AG04449 (cell line): ENCODE data around the gene HEATR5A.
"Not testable (repeated sequence)": the region's sequence is repeated elsewhere in the genome, so short reads cannot be mapped to it uniquely, and the experiment has no call there.

ENCODE experiments used
- CTCF ChIA-PET: fragments of 350-600 bp; formaldehyde crosslinking; extraction: SDS; loops from one replicate; lab custom pipeline; 2021; ENCODE audit warnings: antibody characterized with exemption; lab: Yijun Ruan, JAX
- POLR2A ChIA-PET: fragments of 400-600, 350-600 bp; formaldehyde crosslinking; extraction: SDS; loops from one replicate; lab custom pipeline; 2020; ENCODE audit warnings: antibody characterized with exemption, inconsistent platforms; lab: Yijun Ruan, JAX
- DNase-seq: peaks from one replicate; pipeline ENCODE4 v3.0.0-alpha.2; 2010; ENCODE audit warnings: low read depth, low spot score
- H3K4me3 ChIP-seq: 2 replicates; pipeline ENCODE4 v1.5.1; 2011; ENCODE audit warnings: low read depth, mild to moderate bottlenecking, control low read depth, low read length
- TF ChIP-seq, protein P1 (sequence below): IDR thresholded peaks from one replicate; pipeline ENCODE4 v1.5.1; 2011; ENCODE audit warnings: mild to moderate bottlenecking, moderate library complexity, low read length, control low read depth, inconsistent platforms; ENCODE audit not compliant: insufficient read depth; ENCODE audit errors: missing control alignments

HEATR5A gene

DNA sequence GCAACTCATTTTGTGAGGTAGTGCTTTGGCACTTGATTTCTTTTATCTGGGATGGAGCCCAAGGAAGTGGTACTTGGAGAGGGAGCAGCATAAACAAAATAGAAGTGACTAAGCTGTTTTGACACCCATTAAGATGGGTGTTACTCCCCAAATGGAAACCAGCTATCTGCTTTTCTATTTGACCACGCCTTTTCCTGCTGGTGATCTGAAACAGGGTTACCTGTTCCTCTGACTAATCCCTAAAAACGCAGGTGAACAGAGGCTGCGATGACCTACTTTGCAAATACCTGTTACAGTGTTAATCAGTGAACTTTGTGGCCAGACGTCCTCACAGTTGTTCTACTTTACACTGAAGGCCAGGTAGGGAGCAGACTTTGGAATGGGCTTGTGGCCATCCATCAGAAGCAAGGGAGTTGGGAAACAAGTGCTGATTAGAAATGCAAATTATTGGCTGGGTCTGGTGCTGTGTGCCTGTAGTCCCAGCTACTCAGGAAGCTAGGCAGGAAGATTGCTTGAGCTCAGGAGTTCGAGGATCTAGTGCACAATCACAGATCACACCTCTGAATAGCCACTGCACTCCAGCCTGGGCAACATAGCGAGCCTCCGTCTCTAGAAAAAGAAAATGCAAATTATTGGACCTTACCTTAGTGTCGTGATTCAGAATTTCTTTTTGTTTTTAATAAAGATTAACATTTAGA lies 154.5 kb downstream of the HEATR5A start:
- DNase-seq, result no peak
- ChIA-PET POLR2A (no interaction called here), CTCF (interaction anchor here (0.7 to 0.8 kb wide), 2 partner anchors 9 to 57 kb away, joined by 3 read pairs; no protein-coding TSS in a partner anchor)
- no peak overlapping the region for H3K4me3 ChIP-seq
- TF ChIP-seq, protein P1, sequence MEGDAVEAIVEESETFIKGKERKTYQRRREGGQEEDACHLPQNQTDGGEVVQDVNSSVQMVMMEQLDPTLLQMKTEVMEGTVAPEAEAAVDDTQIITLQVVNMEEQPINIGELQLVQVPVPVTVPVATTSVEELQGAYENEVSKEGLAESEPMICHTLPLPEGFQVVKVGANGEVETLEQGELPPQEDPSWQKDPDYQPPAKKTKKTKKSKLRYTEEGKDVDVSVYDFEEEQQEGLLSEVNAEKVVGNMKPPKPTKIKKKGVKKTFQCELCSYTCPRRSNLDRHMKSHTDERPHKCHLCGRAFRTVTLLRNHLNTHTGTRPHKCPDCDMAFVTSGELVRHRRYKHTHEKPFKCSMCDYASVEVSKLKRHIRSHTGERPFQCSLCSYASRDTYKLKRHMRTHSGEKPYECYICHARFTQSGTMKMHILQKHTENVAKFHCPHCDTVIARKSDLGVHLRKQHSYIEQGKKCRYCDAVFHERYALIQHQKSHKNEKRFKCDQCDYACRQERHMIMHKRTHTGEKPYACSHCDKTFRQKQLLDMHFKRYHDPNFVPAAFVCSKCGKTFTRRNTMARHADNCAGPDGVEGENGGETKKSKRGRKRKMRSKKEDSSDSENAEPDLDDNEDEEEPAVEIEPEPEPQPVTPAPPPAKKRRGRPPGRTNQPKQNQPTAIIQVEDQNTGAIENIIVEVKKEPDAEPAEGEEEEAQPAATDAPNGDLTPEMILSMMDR, result no peak

DNA sequence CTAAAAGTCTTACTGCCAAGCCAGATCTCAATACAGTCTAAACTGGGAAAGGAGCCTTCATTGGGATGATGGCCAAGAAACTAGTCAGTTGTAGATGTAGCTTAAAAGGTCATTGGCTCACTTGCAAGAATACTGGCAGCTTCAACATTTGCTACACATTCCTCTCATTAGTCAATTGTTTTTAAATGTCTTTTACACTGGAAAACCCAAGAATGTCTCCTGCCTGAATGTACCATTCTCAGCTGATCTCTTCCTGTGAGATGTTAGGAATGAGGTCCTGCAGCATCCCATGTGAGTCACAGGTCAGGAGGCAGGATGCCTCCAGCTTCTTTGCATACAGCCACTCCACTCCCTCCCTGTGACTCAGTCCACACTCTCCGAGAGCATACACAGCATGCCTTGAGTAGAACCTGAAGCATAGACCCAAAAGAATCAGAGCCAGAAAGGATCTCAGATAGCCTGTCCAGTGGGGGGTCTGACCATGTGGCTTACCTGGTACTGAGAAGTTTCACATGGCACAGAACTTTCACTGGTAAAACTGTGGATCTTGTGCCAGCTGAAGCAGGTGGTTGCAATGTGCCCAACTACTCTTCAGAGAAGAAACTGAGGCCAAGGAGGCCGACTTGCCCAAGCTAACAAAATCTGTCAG lies 156.7 kb downstream of the HEATR5A start:
- CTCF ChIA-PET, result interaction anchor here (0.8 to 2.9 kb wide), 4 partner anchors 10 to 56 kb away, joined by 3 to 11 read pairs (median 3); partner anchors contain the start of gene HECTD1

DNA sequence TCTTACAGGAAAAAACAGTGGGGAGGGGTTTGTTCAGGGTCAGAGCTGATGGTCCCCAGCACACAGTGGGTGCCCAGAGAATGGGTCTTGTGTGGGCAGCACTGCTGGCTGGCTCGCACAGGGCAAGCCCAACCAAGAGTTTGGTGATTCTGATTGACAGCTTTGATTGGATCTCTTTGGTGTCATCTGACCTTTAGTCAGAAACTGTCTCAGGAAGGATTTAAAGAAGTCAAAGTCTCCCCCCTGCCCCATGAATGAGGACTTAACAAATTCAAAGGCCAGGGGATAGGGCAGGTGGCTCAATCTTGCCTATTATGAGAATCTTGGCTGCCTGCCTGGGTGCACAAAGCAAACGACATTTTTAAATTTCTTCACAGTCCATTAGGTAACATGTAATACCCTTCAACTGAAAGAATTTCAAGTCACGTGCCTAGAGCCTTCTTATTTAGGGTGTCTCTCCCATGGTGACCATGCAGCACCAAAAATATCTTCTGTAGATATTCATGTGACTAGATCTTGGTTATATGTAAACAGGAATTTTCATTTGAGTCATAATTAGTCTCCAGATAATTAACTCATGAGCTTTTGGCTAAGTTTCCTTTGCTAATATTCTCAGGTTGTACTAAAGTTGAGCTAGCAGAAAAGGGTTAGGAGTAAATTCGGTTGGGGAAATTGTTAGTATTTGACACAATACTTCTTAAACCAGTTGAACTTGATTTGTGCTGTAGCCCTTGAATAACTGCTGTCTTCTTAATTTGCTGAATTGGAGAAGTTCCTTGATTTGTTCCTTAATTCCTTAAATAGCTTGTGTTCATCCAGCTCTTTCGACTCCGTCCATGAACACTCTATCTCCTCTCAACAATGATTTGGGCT lies 158.3 kb downstream of the HEATR5A start:
- no peak for DNase-seq
- no peak overlapping the region for H3K4me3 ChIP-seq
- ChIA-PET CTCF (interaction anchor here (1.2 to 2.9 kb wide), 5 partner anchors 8 to 55 kb away, joined by 3 to 11 read pairs (median 5); partner anchors contain the start of gene HECTD1), POLR2A (no interaction called here)
- TF ChIP-seq, protein P1, result no peak

More for the DNA sequence above, 156.7 kb downstream of the HEATR5A start:
- H3K4me3 ChIP-seq, result no peak overlapping the region
- TF ChIP-seq, protein P1, result no peak
- POLR2A ChIA-PET, result interaction anchor here (0.7 to 1.6 kb wide), 5 partner anchors 10 to 71 kb away, joined by 3 to 9 read pairs (median 5); partner anchors contain the start of gene HECTD1
- peak; percentile 100 for DNase-seq

DNA sequence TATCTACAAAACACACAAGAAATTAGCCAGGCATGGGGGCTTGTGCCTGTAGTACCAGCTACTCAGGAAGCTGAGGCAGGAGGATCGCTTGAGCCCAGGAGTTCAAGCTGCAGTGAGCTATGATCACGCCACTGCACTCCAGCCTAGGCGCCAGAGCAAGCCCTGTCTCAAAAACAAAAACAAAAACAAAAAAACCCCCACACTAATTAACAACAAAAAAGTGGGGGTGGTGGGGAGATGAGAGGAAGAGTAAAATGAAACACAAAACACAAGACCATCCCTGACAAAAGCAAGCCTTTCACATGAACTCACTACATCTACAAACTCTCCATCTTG lies 158.9 kb downstream of the HEATR5A start:
- DNase-seq, result no peak
- TF ChIP-seq, protein P1, result no peak
- POLR2A ChIA-PET, result no interaction called here
- H3K4me3 ChIP-seq, result no peak overlapping the region
- CTCF ChIA-PET, result interaction anchor here (0.7 to 1.8 kb wide), 2 partner anchors 28 to 54 kb away, joined by 3 to 5 read pairs; partner anchors contain the start of gene HECTD1

GRCh38 chr14:31259040-31259435 lies 161.3 kb downstream of the HEATR5A start:
- DNase-seq, POLR2A ChIA-PET, H3K4me3 ChIP-seq: not testable (repeated sequence)
- CTCF ChIA-PET, result interaction anchor here (1.1 to 1.2 kb wide), 2 partner anchors 14 to 25 kb away, joined by 3 read pairs; no protein-coding TSS in a partner anchor

- no peak for DNase-seq
- CTCF ChIA-PET, result interaction anchor here (1.1 to 1.2 kb wide), 2 partner anchors 13 to 24 kb away, joined by 3 read pairs; no protein-coding TSS in a partner anchor
- TF ChIP-seq, protein P1, result no peak
- POLR2A ChIA-PET, result no interaction called here
- H3K4me3 ChIP-seq, result no peak overlapping the region
Observed at GRCh38 chr14:31258427-31259039, 161.8 kb downstream of the HEATR5A start.

DNA sequence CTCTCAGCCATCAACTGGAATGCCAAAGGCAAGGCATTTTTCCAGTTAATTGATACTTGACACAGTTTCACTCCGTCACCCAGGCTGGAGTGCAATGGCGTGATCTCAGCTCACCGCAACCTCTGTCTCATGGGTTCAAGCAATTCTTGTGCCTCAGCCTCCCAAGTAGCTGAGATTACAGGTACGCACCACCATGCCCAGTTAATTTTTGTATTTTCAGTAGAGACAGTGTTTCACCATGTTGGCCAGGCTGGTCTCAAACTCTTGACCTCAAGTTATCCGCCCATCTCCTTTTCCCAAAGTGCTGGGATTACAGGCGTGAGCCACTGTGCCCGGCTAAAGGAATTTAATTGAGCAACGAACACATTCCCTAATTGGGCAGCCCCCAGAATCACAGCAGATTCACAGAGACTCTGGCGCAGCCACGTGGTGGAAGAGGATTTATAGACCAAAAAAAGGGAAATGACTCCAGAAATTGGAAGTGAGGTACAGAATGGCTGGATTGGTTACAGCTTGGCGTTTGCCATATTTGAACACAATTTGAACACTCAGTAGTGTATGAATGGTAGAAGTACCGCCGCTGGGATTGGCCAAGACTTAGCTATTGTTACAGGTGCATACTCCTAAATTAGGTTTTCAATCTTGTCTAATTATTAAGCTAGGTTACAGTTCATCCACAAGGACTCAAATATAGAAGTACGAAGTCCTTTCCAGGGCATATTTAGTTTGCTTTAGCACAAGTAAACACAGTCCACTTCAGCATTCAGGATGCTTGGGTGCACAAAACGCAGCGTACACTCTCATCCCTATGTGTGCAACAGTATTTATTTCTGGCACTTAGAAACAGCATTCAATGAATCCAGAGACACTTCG lies 162.6 kb downstream of the HEATR5A start:
- H3K4me3 ChIP-seq, POLR2A ChIA-PET, DNase-seq: not testable (repeated sequence)
- CTCF ChIA-PET, result interaction anchor here (0.5 to 1.4 kb wide), 4 partner anchors 12 to 219 kb away, joined by 3 to 4 read pairs (median 3); no protein-coding TSS in a partner anchor
